GM12875 (cell line): ENCODE measurements around the gene MLST8.
"Not testable (repeated sequence)": the region's sequence is repeated elsewhere in the genome, so short reads cannot be mapped to it uniquely, and the experiment has no call there.

Experiments used
- H3K4me3 ChIP-seq: one replicate; pipeline ENCODE4 v1.5.1; 2011; ENCODE audit warnings: low read depth, low read length, control low read depth
- CTCF ChIP-seq: IDR thresholded peaks from 2 replicates; pipeline ENCODE4 v1.5.1; 2011; ENCODE audit warnings: low read depth, mild to moderate bottlenecking, control low read depth, inconsistent platforms, low read length, moderate library complexity, borderline replicate concordance; ENCODE audit not compliant: insufficient read depth

The MLST8 gene

DNA sequence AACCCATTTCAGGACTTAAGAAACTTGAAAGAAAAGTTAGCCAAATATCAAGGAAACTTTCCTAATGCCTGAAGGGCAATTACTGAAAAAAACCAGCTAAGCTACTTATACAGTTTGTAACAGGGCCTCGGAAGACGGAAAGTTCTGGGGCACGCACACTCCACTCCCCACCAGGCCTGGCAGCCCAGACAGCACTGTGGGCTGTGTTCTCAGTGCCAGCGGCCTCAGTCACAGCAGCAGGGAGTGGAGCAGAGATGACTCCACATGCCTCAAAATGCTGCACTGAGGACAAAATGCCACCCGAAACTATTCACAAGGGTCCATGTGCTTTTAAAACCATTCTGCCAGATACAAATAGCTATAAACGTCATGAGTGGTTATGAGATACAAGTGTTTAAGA is 52.5 kb downstream of the MLST8 start:
- no peak overlapping the region for H3K4me3 ChIP-seq
- TF ChIP-seq CTCF = no peak

DNA sequence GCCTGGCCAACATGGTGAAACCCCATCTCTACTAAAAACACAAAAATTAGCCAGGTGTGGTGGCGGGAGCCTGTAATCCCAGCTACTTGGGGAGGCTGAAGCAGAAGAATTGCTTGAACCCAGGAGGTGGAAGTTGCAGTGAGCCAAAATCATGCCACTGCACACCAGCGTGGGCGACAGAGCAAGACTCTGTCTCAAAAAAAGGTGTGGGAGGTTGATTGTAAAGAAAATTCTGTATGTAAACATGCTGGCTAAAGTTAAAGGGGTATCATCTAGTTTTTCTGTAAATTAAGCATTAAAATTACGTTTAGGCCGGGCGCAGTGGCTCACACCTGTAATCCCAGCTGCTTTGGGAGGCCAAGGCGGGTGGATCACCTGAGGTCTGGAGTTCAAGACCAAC is 53.3 kb downstream of the MLST8 start:
- H3K4me3 ChIP-seq = not testable (repeated sequence)
